Lower leg skin (tissue), 4 donors: ENCODE measurements around the gene TFEC. TPM values are rescaled to one million over a fixed set of nuclear protein-coding genes. Genes with fewer than 3 reads are reported as not detected.

Experiments
- DNase-seq, 2 donors: peaks; one replicate each; pipeline ENCODE4 v3.0.0-alpha.2; 2019; ENCODE audit warnings: low spot score in 2 of 2
- H3K4me3 ChIP-seq: fragments of 200-600 bp; sonication (generic); 2 replicates; pipeline ENCODE4 v1.5.1; 2017; ENCODE audit warnings: mild to moderate bottlenecking, low read depth; ENCODE audit not compliant: poor library complexity, severe bottlenecking
- POLR2A ChIP-seq, 2 donors: fragments of 450-650 bp; IDR thresholded peaks; one replicate each; pipeline ENCODE4 v1.6.1; 2016 to 2017; ENCODE audit warnings: antibody characterized with exemption in 2 of 2, mild to moderate bottlenecking in 1 of 2, moderate library complexity in 1 of 2
- WGBS, 2 donors: methylation state at CpG; one replicate each; pipeline ENCODE4 v1.1.5; 2018; 5-methylcytosine and 5-hydroxymethylcytosine counted together
- intact Hi-C: fragments of 100-400 bp; cut with DNase I; formaldehyde crosslinking; loops from one replicate; pipeline ENCODE4 v1.15.0; 2023; ENCODE audit warnings: low total_unique reads
- total RNA-seq, 4 donors: library from RNA; depleted of rRNA; stranded (reverse); fragments of >200 nt; gene quantifications; one replicate each; pipeline ENCODE4 v1.1.0, GENCODE V29; 2016
- TF ChIP-seq, protein P1 (sequence below), 3 donors: fragments of 450-650 bp; IDR thresholded peaks; one replicate each; pipeline ENCODE4 v1.5.1; 2016; ENCODE audit warnings: antibody characterized with exemption in 3 of 3, mild to moderate bottlenecking in 3 of 3, moderate library complexity in 2 of 3

The TFEC gene
- total RNA-seq, 4 donors from 2014 or later, result 0.29 to 0.81 (median 0.38) TPM

DNA sequence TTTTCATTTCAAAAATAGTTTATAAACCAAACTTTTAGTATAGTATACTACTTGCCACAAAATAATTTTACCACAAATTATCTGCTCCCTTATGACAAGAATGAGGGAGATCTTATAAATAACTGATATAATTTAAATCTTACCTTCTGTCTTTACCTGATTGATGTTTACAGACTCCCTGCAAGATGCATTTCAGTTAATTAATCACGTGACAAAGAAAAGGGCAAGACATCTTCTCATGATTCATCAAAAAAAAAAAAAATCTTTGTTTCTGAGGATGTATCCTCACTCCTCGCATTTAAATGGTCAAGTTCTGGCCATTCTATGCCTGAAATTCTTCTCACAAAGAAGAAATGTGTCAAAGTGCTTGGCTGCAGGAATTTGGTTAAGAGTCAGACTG, 2.3 kb upstream of the TFEC start:
- WGBS, 2 donors, result 70 to 82% methylated on average over 2 of the region's 2 CpGs
- TF ChIP-seq POLR2A (IDR thresholded peaks at IDR 0.05), result no peak
- intact Hi-C loops, result no loop called here
- no peak for DNase-seq
- H3K4me3 ChIP-seq, result no peak overlapping the region

DNA sequence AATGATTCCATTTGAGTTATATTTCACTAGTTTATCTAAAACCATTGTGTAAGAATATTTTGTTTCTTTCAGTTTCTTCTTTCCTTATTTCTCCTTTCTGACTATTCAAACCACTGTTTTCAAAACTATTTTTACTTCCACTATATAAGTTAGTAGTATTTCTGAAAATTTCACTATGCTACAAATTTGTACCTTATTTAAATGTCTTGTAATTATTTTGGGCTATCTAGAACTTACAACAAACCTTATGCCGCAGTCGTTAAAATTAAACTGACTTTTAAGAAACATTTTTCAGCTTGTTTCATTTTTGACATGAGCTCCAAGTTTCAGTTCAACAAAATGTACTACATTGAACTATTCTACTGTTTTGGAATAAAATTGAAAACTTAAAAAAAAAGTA, 1.8 kb downstream of the TFEC start:
- intact Hi-C loops, result no loop called here
- WGBS, 2 donors, result 83 to 88% methylated on average over 2 of the region's 2 CpGs
- no peak for DNase-seq
- no peak for TF ChIP-seq POLR2A (IDR thresholded peaks at IDR 0.05)
- TF ChIP-seq, protein P1, sequence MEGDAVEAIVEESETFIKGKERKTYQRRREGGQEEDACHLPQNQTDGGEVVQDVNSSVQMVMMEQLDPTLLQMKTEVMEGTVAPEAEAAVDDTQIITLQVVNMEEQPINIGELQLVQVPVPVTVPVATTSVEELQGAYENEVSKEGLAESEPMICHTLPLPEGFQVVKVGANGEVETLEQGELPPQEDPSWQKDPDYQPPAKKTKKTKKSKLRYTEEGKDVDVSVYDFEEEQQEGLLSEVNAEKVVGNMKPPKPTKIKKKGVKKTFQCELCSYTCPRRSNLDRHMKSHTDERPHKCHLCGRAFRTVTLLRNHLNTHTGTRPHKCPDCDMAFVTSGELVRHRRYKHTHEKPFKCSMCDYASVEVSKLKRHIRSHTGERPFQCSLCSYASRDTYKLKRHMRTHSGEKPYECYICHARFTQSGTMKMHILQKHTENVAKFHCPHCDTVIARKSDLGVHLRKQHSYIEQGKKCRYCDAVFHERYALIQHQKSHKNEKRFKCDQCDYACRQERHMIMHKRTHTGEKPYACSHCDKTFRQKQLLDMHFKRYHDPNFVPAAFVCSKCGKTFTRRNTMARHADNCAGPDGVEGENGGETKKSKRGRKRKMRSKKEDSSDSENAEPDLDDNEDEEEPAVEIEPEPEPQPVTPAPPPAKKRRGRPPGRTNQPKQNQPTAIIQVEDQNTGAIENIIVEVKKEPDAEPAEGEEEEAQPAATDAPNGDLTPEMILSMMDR (IDR thresholded peaks at IDR 0.05), result no peak
- H3K4me3 ChIP-seq, result no peak overlapping the region

DNA sequence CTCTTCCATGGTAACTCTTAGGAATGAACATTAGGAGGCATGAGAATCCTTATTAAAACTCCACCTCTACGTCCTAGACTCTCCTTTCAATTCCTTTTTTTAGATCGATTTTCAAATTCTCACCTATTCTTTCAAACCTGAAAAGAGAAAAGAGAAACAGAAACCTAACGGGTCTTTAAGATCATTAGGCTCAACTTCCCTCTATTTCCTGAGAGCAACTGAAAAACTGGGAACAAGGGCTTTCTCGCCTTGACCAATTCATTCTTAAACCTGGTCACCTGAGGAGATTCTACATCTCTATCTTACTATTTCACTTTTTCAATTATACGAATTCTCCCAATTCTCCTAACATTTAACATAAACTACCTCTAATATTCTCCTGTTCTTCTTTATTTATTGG, 2.8 kb downstream of the TFEC start:
- 62 to 76% methylated on average over 5 of the region's 5 CpGs for WGBS, 2 donors
- TF ChIP-seq, protein P1 (IDR thresholded peaks at IDR 0.05), result no peak
- intact Hi-C loops, result no loop called here
- no peak for DNase-seq
- H3K4me3 ChIP-seq, result no peak overlapping the region

DNA sequence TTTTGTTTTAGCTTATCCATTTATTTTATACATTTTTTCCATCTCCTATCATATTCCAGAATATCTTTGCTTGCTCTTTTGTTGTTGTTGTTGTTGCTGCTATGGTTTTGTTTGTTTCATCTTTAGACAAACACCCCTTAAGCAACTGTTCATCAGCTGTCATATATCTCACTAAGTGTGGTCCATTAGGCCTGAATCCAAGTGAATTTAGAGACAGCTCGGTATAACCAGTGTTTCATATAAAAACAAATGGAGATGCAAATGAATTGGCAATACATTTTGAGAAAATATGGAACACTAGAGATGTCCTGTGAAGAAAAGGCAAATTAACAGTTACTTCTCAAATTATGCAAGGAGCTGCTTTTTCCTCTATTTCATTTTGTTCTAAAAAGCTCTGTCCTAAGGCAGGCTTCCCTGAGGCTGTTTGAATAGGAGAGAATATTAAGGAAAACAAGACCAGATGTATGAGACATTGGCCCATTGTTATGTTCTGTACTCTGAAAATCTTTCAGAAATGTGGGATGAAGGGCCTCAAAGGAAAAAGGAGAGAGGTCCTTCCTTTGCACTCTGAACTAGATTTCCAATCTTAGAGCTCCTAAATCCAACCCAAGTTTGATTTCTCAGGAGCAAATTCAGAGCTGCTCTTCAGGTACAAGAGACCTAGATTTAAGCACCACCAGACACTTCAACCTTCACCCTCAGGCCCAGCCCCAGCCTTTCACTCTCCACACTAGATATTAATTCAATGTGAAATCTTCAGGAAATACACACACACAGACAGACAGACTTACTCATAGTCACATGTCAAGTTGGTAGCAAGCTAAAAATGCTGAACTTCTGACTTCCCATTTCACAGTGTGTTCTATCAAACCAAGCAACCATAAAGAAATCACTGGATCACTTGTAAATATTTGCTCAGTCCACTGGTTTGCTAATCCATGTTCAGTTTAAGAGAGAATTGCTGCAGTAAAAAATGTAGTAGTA, 5.4 kb downstream of the TFEC start:
- no peak overlapping the region for H3K4me3 ChIP-seq
- 55 to 61% methylated on average over 1 of the region's 1 CpG for WGBS, 2 donors
- DNase-seq, result no peak
- intact Hi-C loops, result no loop called here
- TF ChIP-seq, protein P1 (IDR thresholded peaks at IDR 0.05), result no peak
- no peak for TF ChIP-seq POLR2A (IDR thresholded peaks at IDR 0.05)

DNA sequence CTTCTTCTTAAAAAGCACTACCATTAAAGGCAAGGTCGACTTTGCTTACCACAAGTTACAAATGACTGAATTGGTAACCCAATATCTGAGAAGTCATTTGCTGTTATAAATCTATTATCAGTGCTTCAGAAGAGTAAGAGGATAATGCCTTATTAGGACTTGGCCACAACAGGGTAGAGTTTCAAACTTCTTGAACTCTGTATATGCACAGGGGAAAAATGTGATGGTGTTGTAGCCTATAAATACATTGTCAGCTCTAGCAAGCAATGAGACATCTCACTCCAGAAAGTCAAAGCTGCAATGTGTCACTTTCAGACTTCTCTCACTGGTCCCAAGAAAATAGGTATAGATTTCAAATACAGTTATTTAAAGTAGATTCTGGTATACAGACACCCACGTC, 9.3 kb downstream of the TFEC start:
- TF ChIP-seq, protein P1 (IDR thresholded peaks at IDR 0.05), result no peak
- TF ChIP-seq POLR2A (IDR thresholded peaks at IDR 0.05), result no peak
- no peak overlapping the region for H3K4me3 ChIP-seq
- no peak for DNase-seq
- intact Hi-C loops, result no loop called here
- WGBS, 2 donors, result 69 to 70% methylated on average over 2 of the region's 2 CpGs

DNA sequence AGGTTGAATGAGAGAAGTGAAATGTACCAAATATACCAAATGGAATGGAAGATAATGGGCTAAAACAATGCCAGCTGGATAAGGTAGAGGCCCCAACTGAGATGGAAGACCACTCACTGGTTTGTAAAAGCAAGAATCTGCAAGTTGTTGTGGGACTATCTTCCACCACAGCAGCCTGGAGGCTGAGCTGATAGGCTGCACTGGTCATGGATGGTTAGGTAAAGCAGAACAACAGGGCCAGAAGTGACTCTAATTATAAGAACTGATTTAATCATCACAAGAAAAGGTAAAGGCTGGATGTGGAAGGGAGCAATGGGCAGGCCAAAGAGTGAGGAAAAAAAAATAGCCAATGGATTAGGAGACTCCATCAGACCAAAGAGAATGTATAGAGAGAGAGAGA, 11.8 kb downstream of the TFEC start:
- DNase-seq, result no peak
- intact Hi-C loops, result no loop called here
- no peak overlapping the region for H3K4me3 ChIP-seq
- TF ChIP-seq POLR2A (IDR thresholded peaks at IDR 0.05), result no peak
- TF ChIP-seq, protein P1 (IDR thresholded peaks at IDR 0.05), result no peak
